ENCODE data around the gene DENND1A.

DENND1A gene

GRCh38 chr9:123678038-123678877 is 251.7 kb downstream of the DENND1A start:
- DNase-seq = peak; percentile 96

- no peak for DNase-seq
Observed at GRCh38 chr9:123676869-123677268, 253.1 kb downstream of the DENND1A start.

DNA sequence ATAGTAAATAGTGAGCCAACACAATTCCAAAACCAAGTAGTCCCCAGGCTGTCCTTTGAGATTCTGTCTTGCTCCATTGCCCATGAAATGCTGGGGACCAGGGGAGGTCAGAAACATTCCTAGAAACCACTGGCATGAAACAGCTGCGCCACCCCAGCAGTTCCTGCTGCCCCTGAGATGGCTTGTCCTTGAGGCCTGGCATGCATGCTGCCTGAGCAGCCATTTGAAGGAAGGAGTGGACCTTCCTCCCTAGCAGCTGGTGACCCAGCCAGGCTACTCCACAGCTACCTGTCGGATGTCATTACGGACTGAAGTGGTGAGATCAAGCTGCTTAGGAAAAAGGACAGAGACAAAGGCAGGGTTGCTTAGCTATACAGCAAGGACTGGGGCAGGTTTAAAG is 260.6 kb downstream of the DENND1A start:
- DNase-seq = no peak

- DNase-seq = no peak
Observed at GRCh38 chr9:123663529-123663928, 266.4 kb downstream of the DENND1A start.

GRCh38 chr9:123662057-123662776 is 267.7 kb downstream of the DENND1A start:
- no peak for DNase-seq

DNA sequence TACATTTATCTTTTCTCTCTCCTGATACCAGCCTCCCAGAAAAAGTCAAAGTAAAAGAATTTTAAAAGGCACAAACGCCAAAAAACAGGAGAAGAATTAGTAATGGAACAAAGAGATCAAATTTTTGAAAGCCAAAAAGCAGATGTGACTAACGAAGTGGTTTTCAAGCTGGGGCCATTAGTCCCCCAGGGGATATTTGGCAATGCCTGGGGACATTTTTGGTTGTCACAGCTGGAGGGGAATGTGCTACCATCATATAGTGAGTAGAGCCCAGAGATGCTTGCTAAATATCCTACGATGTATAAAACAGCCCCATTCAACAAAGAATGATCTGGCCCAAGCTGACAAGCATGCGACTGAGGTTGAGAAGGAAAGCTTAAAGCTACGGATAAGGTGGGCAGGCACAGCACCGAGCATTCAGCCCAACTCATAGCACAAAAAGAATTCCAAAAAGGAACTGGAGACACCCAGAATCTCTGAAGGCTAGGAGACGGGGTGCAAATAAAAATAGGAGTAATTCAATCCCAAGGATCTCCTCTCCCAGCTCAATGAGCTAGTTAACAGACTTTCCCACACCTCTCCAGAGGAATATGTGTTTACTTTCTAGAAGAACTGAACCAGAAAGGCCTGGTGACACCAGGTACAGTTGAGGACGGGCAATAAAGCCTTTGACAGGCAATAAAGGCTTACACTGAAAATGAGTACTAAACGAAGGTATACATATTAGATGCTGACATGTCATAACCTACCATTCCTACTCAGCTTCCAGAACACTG is 269.0 kb downstream of the DENND1A start:
- no peak for DNase-seq

- no peak for DNase-seq
Observed at GRCh38 chr9:123659358-123659757, 270.6 kb downstream of the DENND1A start.

DNA sequence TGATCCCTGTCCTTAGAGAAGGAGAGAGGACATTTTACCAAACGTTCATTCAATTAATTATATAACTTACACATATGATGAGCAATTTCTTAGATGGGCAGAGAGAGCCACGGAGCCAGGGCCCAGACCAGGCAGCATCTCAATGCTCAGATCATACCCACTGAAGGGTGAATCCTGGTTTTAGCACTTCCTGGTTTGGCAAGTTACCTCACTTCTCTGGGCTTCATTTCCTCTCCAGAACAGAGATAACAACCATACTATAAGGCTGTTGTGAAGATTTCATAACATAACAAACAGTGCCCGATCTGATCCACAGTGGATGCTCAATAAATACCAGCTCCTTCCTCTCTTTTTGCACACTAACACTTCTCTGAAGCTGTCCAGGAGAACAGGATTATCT is 271.1 kb downstream of the DENND1A start:
- DNase-seq = no peak

- no peak for DNase-seq
Observed at GRCh38 chr9:123657941-123658340, 272.0 kb downstream of the DENND1A start.

GRCh38 chr9:123657099-123657498 is 272.8 kb downstream of the DENND1A start:
- no peak for DNase-seq

DNA sequence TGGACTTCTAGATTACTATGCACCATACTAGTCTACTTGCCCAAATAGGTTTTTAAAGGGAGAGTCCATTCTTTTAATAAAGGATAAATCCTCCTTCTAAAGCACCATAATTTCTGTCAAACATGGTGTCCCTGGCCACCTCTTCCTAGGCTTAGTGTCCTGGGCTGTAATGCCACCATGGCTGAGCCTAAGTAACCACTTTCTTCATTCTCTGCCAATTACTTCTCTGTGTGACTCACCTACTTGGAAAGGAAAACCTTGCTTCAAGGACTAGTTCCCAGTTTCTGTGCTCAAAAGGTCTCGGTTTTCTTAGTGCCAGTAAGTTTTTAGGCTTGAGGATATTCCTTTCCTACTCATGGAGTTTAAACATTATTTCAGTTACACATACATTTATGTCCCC is 273.4 kb downstream of the DENND1A start:
- no peak for DNase-seq

- DNase-seq = no peak
Observed at GRCh38 chr9:123655681-123656423, 274.1 kb downstream of the DENND1A start.

GRCh38 chr9:123654994-123655637 is 274.8 kb downstream of the DENND1A start:
- no peak for DNase-seq

DNA sequence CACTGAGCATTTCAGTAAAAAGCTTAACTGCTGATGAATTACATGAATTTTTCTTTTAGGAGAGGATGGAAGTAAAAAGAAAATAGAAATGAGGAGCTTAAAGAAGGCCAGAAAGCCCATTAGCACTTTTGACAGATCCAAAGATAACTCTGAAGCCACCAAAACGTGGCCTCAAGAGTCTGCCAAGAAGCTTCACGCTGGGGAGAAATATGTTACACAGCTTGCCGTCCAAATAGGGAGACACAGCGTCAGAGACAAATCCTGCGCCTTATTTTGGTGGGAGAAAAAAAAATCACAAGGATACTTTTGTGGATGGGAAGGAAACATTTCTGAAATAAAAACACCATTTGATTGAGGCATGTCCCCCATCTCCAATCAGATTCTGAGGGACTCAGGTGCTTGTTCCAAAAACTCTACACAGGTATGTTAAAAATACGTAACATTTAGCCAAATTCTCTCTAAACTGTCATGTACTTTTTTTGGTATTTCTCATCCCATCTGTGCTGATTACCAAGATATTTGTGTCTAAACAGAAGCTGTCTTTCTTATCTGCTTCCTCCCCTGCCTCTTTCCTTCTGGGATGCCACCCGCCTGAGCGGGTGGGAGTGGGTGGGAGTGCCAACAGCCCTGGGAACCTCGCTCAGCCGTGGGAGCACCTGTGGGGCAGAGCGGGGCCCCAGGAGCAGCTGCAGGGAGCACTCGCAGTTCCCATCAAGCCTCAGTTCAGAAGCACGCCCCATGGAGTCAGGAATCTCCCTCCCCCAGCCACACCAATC is 275.5 kb downstream of the DENND1A start:
- no peak for DNase-seq

- DNase-seq = no peak
Observed at GRCh38 chr9:123652416-123652815, 277.5 kb downstream of the DENND1A start.

DNA sequence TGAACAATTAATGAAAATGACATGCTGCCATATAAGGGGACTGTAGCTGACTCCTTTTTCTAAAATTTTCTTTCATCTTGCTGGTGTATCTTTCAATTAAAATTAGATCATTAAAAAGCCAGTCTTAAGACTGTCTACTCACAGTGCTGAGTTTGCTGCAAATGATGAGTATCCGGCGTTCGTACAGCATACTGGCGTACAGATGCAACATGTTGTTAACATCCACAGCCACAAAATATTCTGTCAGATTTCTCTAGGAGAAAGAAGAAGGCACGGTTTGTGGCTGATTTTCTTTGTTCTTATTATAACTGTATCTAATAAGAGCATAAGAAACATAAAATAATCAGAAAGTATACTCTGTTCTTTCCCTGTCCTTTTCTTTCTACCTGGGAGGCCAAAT is 278.1 kb downstream of the DENND1A start:
- no peak for DNase-seq

- no peak for DNase-seq
Observed at GRCh38 chr9:123651273-123651672, 278.7 kb downstream of the DENND1A start.

GRCh38 chr9:123649909-123650308 is 280.0 kb downstream of the DENND1A start:
- no peak for DNase-seq

- DNase-seq = peak; percentile 12
Observed at GRCh38 chr9:123647145-123647544, 282.8 kb downstream of the DENND1A start.

DNA sequence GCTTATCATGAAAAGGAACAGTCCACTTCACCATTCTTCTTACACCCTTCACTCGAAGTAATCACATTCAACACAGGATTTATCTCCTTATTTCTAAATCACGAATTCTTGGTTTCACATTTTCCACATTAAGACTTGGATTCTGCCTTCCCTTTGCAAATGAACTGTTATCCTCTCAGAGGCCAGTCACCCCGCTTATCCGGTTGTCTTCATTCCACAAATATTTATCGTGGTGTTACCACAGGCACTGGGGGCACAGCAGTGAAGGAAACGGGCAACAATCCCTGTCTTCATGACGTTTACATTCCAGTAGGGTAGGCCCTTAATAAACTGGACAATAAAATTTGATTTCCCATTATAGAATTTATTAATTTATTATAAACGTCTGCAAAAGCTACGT is 284.2 kb downstream of the DENND1A start:
- no peak for DNase-seq

DNA sequence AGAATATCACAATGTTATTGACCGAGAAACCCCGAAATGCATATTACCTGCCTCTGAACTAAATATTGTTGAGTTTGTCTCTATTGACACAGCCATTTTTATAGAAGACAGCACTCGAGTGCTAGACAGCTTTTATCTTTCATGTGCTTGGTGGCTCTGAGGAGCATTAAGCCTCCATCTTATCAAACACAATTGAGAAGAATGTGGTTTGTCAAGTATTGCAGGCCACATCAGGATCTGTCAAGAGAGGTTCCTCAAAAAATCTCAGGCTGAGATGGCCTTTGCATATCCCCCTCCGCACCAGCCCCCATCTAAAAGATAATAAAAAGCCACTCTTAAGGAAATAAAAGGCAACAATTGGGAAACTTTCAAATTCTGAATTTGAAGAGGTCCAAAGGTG is 284.8 kb downstream of the DENND1A start:
- DNase-seq = no peak
